Nephron (organoid): Measurements from ENCODE around the gene INSIG2.

Experiments used
- H3K27ac Mint-ChIP-seq, 3 experiments: 2 replicates each; pipeline ENCODE4 v1.8.0; 2020; ENCODE audit warnings: mixed read lengths in 3 of 3, mild to moderate bottlenecking in 2 of 3, moderate library complexity in 1 of 3
- H3K27me3 Mint-ChIP-seq: 2 replicates; pipeline ENCODE4 v1.8.0; 2021; ENCODE audit warnings: low read depth, mild to moderate bottlenecking, moderate library complexity, mixed read lengths
- H3K36me3 Mint-ChIP-seq: 2 replicates; pipeline ENCODE4 v1.8.0; 2020; ENCODE audit warnings: low read depth, mixed read lengths
- H3K4me1 Mint-ChIP-seq: 2 replicates; pipeline ENCODE4 v1.8.0; 2020; ENCODE audit warnings: mixed read lengths
- H3K4me3 Mint-ChIP-seq, 3 experiments: 2 replicates each; pipeline ENCODE4 v1.8.0; 2020; ENCODE audit warnings: mild to moderate bottlenecking in 3 of 3, mixed read lengths in 3 of 3, moderate library complexity in 2 of 3
- H3K9me3 Mint-ChIP-seq: 2 replicates; pipeline ENCODE4 v1.8.0; 2020; ENCODE audit warnings: mixed read lengths
- TF ChIP-seq, protein P1 (sequence below), 3 experiments: fragments of 200-600 bp; sonication (generic); IDR thresholded peaks; one replicate each; pipeline ENCODE4 v1.5.0; 2021; ENCODE audit warnings: antibody characterized with exemption in 3 of 3; ENCODE audit not compliant: unreplicated experiment in 3 of 3

The INSIG2 gene

DNA sequence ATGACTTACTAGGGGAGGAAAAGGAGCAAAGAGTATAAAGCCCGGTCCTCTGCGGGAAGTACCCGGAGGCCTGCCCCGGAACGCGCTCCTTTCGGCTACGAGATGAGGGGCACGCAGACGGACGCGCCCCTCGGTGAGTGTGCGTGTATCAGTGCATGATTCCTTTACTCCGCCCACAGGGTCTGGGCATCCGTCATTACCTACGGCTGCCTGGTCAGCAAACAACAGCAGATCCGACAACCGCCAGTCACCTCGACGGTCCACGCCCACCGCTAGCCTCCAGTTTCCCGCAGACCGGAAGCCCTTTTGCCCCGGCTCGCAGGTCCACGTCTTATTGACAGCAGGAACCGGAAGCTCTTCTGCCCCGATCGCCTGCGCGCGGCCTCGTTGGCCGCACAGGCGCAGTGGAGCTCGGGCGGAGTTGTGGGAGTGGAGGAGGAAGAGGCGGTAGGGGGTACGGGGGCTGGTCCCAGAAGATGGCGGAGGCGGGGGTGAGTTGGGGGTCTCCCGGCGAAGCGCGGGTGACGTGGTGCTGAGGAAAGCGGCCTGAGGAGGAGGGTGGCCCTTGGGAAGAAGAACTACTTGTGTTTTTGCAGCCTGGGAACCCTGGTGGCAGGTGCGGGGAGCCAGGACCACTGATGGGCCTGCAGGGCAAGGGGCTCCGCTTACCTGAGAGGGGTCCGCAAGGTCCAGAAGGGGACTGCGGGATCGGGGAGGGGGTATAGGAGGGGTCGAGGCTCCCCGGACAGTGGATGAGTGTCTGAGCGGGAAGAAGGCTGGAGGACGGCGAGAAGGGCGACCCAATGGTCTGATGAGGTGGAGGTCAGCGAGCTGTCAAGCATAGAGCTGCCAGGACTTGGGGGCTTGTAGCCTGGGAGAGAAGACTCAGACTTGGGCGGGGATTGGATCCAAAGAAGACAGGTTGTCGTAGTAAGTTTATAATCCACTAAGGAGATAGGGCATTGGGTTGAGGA lies at the start of gene INSIG2:
INSIG2 (plus strand) TSS at position 421 of the 974 bp plus-strand sequence. CDS start 8,086 bp downstream, outside the sequence.
- Mint-ChIP-seq H3K27ac (peak within 1 kb of the TSS; percentile 1 to 83 (median 81)), H3K9me3 (no peaks in the 10 kb centered on the region), H3K27me3 (no peaks in the 10 kb centered on the region), H3K4me3 (peak within 1 kb of the TSS; percentile 90 to 96 (median 93)), H3K36me3 (no peaks in the 10 kb centered on the region), H3K4me1 (peaks cover 18% of the 10 kb centered on the region)
- TF ChIP-seq, protein P1, sequence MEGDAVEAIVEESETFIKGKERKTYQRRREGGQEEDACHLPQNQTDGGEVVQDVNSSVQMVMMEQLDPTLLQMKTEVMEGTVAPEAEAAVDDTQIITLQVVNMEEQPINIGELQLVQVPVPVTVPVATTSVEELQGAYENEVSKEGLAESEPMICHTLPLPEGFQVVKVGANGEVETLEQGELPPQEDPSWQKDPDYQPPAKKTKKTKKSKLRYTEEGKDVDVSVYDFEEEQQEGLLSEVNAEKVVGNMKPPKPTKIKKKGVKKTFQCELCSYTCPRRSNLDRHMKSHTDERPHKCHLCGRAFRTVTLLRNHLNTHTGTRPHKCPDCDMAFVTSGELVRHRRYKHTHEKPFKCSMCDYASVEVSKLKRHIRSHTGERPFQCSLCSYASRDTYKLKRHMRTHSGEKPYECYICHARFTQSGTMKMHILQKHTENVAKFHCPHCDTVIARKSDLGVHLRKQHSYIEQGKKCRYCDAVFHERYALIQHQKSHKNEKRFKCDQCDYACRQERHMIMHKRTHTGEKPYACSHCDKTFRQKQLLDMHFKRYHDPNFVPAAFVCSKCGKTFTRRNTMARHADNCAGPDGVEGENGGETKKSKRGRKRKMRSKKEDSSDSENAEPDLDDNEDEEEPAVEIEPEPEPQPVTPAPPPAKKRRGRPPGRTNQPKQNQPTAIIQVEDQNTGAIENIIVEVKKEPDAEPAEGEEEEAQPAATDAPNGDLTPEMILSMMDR (IDR thresholded peaks at IDR 0.05; ENCODE audit: unreplicated experiment in 3 of 3) = no peak

DNA sequence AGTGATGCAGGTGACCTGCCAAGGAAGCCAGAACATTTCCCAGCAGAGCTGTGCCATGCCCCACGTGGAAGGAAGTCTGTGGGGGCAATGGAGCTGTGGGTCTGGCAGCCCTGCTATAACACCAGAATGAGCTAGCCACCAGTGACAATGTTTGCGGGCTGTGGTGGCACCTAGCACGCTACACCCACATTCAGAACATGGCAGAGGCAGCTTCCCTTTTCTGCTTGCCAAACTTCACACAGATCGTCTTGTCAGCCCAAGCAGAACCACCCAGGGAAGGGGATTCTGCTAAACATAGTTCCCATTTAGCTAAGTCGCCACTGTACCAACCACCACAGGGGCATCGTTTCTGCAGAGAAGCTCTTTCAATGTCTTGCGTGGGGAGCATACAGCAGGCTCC lies 47.4 kb upstream of the INSIG2 start:
- peaks cover 26% of the 10 kb centered on the region for H3K27me3 Mint-ChIP-seq
- no peaks in the 10 kb centered on the region for H3K4me1 Mint-ChIP-seq
- H3K27ac Mint-ChIP-seq = no peak overlapping the region
- peaks cover 17% of the 10 kb centered on the region for H3K9me3 Mint-ChIP-seq
- no peak overlapping the region for H3K4me3 Mint-ChIP-seq
- H3K36me3 Mint-ChIP-seq = no peaks in the 10 kb centered on the region
- TF ChIP-seq, protein P1 (IDR thresholded peaks at IDR 0.05; ENCODE audit: unreplicated experiment in 3 of 3) = no peak

- H3K36me3 Mint-ChIP-seq = no peaks in the 10 kb centered on the region
- H3K4me3 Mint-ChIP-seq = no peak overlapping the region
- peaks cover 21% of the 10 kb centered on the region for H3K27me3 Mint-ChIP-seq
- H3K9me3 Mint-ChIP-seq = peaks cover 4% of the 10 kb centered on the region
- TF ChIP-seq, protein P1 (IDR thresholded peaks at IDR 0.05; ENCODE audit: unreplicated experiment in 3 of 3) = no peak
- H3K4me1 Mint-ChIP-seq = peaks cover 6% of the 10 kb centered on the region
- H3K27ac Mint-ChIP-seq = no peak overlapping the region
Observed at GRCh38 chr2:118044103-118044716, 44.1 kb upstream of the INSIG2 start.

GRCh38 chr2:118044854-118045253 lies 43.4 kb upstream of the INSIG2 start:
- Mint-ChIP-seq H3K36me3 (no peaks in the 10 kb centered on the region), H3K4me3 (no peak overlapping the region), H3K9me3 (peaks cover 4% of the 10 kb centered on the region), H3K27me3 (peaks cover 16% of the 10 kb centered on the region), H3K27ac (no peak overlapping the region), H3K4me1 (peaks cover 9% of the 10 kb centered on the region)
- TF ChIP-seq, protein P1 (IDR thresholded peaks at IDR 0.05; ENCODE audit: unreplicated experiment in 3 of 3) = no peak

DNA sequence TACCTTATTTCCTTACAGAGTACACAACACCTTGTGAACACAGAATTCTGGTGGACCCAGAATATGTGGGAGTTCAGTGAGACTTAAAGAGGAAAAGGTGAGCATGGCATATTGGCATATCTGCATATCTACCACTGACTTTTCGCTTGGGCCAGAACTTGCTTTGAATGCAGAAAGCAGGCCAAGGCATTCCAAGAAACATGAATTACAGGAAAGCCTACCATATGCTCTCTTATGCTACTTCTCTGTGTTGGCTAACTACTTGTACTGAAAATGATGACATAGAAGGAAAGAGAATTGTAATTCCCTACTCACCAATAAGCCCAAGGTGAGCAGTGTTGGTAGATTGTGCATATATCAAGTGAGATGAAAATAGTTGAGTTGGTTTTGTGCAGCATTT lies 43.0 kb upstream of the INSIG2 start:
- Mint-ChIP-seq H3K9me3 (peaks cover 4% of the 10 kb centered on the region), H3K27ac (no peak overlapping the region), H3K4me1 (peaks cover 14% of the 10 kb centered on the region), H3K27me3 (peaks cover 13% of the 10 kb centered on the region), H3K36me3 (no peaks in the 10 kb centered on the region), H3K4me3 (no peak overlapping the region)
- TF ChIP-seq, protein P1 (IDR thresholded peaks at IDR 0.05; ENCODE audit: unreplicated experiment in 3 of 3) = no peak
